ENCODE measurements around the gene IGFBP2.
"Not testable (repeated sequence)": the region's sequence is repeated elsewhere in the genome, so short reads cannot be mapped to it uniquely, and the experiment has no call there.

Gene IGFBP2, protein sequence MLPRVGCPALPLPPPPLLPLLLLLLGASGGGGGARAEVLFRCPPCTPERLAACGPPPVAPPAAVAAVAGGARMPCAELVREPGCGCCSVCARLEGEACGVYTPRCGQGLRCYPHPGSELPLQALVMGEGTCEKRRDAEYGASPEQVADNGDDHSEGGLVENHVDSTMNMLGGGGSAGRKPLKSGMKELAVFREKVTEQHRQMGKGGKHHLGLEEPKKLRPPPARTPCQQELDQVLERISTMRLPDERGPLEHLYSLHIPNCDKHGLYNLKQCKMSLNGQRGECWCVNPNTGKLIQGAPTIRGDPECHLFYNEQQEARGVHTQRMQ

DNA sequence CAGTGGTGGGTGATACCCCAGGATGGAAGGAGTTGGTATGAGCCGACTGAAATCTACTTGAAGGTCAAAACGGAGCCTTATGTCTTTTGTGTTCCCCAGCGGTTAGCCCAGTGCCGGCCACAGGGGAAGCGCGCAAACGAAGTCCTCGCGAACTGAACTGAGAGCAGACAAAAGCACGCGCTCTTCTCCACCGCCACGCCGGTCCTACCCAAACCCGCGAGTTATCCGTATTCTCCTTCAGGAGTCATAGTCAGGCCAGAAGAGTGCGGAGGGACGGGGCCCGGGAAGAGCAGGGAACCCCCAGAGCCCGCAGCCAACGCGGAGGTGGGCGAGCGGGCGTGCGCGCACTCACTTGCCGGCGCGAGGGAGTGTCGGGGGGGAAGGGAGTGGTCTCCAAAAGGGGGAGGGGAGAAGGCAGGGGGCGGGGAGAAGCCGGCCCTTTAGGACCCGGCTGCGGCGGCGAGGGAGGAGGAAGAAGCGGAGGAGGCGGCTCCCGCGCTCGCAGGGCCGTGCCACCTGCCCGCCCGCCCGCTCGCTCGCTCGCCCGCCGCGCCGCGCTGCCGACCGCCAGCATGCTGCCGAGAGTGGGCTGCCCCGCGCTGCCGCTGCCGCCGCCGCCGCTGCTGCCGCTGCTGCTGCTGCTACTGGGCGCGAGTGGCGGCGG lies at the start of gene IGFBP2:
IGFBP2 (plus strand) TSS at position 469 of the 664 bp plus-strand sequence; CDS start at position 573, 104 bp downstream.
- DNase-seq = peak; percentile 59

DNA sequence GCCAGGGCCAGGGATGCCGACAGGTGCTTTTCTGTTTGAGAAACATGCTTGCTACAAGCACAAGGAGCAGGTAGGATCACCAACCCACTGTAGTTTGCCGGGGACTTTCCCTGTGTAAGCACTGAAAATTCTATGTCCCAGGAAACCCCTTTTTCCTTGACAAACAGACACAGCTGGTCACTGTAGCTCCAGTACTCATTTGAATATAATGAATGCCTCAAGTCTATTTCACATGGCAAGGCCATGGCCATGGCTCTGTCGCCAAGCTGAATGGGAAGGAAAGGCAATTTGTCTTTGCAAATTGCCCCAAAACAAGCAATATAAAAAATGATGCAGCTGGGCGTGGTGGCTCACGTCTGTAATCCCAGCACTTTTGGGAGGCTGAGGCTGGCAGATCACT lies 49.6 kb upstream of the IGFBP2 start:
- DNase-seq = no peak

DNA sequence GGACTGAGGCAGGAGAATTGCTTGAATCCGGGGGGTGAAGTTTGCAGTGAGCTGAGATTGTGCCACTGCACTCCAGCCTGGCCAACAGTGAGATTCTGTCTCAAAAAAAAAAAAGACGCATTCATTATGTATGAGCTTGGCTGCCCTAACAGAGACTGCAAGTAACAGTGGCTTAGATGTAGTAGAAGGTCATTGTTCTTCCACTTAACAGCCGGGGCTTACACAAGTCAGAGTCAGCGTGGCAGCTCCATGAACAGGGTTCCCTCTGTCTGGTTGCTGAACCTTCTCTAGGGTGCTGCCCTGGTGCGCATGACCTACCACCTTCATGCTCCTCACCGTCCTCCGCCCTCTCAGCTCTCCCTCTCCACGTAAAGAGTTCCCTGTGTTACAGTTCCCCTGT lies 49.1 kb upstream of the IGFBP2 start:
- DNase-seq = no peak

DNA sequence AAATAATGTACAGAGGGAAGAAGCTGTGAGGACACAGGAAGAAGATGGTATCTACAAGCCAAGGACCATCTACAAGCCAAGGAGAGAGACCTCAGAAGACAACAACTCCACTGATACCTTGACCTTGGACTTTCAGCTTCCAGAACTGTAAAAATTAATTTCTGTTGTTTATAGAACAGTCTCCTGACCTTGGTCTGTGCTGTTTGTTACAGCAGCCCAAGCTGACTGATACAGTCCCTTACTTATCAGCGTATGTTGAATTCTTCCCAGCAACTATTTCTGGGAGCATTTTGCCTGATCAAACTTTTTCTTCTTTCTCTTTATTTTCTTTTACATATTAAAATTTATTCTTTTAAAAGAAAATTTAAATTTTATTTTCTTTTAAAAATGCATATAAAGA lies 47.8 kb upstream of the IGFBP2 start:
- DNase-seq = no peak

DNA sequence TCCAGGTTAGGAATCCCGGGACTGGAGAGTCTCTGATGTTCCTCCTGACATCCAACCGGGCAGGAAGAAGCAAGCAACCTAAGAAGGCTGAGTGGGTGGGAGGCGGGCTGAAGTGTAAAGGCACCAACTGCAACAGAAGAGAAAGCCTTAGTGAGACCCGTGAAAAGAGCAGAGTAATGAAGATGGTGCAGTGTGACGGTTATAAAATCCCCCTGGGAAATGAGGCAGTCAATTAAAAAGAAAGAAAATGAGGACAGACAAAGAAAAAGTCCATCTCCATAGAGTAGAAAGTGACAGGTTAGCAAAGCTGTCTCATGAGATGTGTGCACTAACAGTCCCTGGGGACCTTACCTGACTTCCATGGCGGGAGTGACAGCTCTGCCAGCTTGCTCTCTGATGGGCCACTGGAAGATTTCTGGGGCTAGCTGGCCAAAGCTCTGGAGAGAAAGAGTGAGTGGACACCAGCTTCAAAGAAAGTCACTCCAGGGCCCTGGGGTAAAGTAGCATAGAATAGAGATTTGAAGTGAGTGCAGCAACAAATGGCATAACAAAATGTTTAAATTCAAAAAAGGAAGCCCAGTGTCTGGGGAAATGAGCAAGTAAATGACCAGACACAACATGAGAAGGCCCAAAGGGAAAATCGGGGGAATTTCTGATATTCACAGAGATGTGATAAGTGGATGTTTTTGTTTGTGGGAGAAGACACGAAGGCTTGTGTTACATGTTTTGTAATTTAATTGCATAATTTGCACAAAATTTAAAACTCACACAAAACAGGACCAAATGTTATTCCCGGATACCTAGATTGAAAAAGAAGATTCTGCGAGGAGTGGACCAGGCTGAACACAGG lies 44.1 kb upstream of the IGFBP2 start:
- DNase-seq = no peak

DNA sequence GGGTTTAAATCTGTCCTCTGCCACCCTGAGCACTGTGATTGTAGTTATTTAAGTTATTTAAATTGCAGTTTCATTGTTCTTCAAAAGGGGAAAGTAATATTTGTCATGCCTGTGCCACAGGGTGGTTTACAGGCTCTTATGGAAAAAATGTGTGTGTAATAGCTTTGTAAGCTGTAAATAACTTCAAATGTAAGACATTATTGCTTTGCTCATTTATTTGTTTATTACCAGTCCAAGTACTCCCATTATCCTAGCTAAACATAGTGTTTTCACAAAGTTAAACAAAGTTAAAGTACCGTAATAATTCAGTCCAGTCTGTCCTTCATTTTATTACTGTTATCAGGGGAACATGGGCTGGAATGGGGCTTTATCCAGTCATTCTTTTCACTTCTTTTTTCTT lies 43.4 kb upstream of the IGFBP2 start:
- DNase-seq = no peak

DNA sequence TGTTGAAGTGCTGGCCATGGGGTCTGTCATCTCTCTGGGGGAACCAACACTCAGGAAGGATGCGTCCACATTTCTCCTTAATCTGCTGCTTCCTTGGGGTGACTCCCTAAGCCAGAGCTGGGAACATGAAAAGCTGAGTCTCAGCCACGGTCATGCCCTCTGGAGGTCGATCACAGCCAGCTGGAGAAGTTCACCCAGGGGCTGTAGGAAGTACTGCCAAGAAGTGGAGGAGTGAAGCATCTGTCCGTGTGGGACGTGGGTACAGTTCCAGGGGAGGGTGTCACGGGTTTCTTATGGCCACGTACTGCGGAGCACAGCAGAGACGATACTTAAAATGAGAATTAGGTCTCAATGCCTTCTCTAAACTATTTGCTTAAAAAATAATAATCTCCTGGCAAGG lies 42.4 kb upstream of the IGFBP2 start:
- DNase-seq = peak; percentile 13

DNA sequence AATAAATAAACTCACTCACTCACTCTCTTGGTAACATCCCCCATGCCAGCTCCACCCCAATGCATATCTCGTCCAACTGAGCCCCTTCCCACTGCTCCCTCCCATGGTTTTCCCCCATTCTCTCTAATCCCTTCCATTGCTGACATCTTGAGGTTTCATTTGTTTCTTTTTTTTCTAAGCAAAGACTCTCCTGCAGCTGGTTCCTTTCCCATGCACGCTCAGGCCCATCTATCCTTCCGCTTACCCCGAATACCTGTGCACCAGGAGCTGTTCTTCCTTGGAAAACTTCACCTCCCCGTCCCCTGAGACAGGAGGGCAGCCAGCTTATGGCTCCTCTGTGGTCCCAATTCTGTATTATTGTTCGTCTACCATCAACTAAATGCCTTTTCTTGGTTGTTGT lies 41.7 kb upstream of the IGFBP2 start:
- no peak for DNase-seq

DNA sequence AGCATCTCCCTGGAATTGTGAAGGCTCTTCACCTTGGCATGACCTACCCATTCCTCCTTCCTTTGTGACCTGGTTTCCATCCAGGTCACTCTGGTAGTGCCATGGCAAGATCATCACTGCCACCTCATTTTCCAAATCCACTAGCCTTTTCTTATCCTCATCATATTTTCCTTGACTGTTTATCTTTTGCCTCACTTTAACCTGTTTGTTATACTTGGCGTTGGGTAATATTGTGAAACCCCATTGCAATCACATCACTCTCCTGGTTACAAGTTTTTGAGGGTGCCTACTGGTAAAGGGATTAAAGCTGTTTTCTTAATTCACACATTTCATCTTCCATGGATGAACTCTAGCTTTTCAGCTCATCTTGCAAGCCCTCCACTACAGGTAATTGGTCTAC lies 39.1 kb upstream of the IGFBP2 start:
- DNase-seq = no peak

DNA sequence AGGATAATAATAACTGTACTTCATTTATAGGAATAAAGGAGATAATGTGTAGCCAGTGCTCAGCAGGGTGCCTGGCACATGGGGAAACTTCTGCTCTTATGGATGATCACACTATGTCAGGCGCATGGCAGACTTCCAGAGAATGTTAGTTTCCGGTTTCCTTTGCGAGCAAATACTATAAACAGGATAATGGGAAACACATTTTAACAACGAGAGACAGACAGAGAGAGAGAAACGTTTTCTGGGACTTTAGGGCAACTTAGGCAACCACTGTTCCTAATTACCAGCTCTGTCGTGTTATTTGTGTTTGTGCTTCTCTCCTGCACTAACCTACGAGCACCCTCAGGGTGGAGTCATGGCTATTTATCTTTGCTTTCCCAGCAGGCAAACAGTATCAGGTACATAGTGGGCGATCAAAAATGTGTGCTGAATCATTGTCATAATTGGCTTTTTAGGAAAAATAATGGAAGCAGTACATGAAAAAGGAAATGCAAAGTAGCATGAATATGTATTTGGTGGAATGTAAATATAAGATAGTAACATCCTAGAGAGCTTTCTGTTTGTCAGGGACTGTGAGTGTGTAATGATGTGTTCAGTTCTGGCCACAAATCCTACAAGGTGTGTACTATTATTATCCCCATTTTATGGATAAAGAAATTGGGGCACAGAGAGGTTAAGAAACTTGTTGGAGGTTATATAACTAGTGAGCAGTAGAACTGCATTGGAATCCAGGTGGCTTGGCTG lies 36.8 kb upstream of the IGFBP2 start:
- no peak for DNase-seq

DNA sequence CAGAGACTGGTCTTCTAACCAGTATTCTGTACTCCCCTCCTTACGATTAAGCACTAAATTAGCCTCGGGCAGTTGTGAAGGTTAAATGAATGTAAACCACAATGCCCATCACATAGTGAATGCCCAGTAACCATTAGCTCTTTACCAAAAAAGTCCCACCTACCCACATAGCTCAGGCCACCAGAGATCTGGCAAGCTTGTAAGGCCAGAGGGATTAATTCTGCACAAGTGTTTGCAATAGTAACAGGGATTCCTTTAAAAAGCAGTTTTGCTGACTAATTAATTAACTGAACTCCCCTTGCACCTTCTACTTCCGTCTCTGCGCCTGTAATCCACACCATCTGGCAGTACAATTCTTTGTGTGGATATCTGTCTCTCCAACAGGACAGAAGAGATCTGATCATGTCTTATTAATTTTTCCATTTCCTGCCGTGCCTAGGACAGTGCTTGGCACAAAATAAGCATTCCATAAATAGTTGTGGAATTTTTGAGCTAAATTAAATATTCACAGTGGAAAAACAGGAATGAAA lies 36.2 kb upstream of the IGFBP2 start:
- DNase-seq = no peak

DNA sequence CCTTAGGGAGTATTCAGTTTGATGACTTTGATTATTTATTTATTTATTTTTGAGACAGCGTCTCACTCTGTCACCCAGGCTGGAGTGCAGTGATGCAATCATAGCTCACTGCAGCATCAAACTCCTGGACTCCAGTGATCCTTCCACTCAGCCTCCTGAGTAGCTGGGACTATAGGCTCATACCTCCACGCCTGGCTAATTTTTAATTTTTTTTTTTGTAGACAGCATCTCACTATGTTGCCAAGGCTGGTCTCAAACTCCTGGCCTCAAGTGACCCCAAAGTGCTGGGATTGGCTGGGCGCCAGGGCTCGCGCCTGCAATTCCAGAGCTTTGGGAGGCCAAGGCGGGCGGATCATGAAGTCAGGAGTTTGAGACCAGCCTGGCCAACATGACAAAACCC lies 35.4 kb upstream of the IGFBP2 start:
- DNase-seq = not testable (repeated sequence)

DNA sequence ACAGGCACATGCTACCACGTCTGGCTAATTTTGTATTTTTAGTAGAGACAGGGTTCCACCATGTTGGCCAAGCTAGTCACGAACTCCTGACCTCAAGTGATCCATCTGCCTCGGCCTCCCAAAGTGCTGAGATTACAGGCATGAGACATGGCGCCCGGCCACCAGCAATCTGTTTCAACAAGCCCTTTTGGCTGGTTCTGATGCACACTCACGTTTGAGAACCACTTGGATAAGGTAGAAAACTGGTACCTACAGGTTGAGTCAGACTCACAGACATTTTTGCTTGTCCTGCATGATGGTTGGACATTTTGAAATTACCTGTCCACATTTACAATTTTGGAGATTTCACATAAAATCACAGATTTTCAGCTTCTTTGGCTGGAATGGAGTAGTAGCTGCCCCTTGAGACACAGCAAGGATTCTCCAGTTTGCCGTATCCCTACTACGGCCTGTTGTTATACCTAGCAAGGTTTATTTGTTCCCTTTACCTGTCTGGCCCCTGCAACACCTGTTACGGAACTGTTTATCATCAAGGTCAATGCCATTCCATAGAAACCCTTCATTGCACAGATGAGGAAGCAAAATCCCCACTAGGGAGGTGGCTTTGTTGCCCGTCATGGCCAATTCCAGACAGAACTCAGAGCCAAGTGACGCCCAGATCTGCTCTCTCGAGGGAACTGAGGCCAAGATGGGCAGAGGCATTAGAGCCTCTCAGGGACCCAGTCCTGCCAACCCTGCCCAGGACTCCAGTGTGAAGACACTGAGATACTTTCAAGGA lies 31.4 kb upstream of the IGFBP2 start:
- DNase-seq = no peak

DNA sequence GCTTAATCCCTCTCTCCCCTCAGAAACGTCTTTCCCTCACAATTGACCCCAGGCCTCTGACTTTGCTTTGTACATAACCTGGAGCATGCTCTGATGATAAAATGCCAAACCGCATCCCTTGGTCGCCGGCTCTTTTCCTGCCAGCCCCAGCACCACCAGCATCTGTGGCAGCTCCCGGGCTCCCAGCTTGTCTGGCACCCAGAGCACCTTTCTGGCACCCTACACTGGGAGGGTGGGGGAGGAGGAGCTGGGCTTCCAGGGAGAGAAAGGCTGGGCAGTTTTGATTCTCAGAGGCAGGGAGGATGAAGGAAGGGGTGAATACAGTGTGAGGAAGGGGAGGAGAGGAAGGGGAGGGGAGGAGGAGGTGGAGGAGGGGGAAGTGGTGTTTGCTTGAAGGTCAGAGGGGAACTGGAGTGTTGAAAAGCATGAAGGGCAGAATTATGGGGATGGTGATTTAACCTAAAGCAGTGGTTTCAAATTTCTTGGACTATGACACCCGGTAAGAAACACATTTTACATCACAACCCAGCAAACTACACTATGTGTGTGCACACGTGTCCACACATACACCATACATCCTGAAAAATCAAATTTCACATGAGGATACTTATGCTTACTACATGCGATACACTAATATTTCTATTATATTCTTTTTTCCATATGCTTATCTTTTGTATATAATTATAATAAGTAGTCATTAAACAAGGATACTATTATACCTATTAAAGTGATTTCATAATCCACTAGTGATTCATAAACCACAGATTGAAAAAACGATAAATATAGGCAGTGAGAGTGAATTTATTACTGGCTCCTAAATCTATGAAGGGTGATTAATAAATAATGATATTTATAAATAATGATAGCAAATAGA lies 30.0 kb upstream of the IGFBP2 start:
- no peak for DNase-seq

DNA sequence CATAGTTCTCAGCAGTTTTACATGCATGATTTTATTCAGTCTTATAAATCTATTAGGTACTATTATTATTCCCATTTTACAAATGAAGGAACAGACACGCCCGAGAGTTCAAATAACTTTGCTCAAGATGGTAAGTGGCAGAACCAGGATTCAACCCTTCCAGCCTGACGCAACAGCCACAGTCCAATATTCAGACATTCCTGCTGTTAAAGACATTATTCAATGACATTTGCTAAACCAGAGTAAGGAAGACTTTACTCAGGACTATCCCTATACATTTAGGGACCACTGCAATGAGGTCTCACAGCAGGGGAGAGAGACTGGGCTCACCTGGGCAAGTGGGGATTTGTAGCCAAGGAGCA lies 29.4 kb upstream of the IGFBP2 start:
- no peak for DNase-seq

DNA sequence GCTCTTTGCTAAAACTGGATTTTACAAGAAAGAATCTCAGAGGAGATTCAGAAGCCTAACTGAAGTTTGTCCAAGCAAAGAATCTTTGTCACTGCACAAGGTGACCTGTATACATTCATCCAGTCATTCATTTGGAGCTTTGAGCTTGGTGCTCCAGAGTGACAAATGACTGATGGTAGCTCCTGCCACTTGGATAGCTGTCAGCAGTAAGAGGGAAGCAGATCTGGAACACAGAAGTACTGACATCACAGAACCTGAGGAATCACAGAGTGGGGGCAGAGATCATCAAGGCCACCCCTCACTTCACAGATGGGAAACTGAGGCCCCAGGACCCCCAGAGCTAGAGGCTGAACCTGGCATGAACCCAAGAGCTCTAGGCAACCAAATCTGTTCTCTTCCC lies 28.8 kb upstream of the IGFBP2 start:
- DNase-seq = no peak

DNA sequence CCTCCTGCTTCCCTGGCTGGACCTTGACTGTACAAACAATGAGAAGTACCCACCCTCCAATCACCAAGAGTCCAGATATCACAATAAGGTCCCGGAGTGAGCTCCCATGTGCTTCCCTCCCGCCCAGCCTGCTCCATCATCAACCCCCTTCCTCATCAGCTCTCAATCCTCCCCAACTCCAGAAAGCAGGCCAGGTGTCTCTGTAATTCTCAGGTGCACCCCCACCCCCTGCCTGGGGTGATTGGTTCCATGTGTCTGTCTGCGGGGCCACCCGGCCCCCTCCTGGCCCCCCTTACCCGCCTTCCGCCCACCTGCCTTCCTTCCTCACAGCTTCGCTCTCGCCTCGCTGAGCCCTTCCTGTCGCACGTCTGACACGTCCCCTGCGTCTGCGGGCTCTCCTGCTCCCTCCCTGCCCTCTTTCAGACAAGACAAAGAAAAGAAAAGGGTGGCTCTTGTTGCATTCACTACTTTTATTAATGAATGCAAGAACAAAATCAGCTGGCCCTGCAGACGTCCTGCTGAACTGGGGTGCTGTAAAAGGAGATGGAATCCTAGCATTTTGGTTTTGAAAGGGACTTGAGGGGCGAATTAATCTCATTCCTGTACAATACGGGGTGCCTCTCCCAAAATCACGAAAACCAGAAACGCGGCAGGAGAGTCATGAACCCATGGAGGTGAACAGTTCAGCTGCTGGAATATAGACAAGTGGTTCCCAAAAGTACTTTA lies 26.5 kb upstream of the IGFBP2 start:
- DNase-seq = no peak

DNA sequence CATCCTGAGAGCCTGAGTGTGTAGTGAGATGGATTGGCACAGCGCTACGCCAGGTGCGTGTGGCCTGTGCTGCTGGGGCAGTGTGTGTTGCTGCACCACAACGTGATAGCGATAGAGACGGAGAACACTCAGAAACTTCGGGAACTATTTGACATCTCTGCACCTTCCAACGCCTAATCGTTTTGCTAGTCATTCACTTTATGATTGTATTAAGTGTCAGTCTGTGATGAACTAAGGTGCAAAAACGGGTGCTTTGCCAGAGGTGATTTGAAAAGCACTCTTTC lies 26.0 kb upstream of the IGFBP2 start:
- DNase-seq = no peak

DNA sequence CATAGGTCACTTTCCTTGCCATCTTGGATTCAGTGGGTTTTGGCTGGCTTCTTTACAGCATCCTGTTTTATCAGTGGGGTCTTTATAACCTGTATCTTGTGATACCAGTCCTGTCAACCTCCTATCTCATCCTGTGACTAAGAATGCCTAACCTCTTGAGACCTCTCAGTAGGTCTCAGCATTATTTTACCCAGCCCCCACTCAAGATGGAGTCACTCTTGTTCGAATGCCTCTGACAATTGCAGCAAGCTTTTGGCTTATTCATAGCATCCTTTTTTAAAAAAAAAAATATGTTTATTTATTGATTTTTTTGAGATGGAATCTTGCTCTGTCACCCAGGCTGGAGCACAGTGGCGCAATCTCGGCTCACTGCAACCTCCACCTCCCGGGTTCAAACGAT lies 24.7 kb upstream of the IGFBP2 start:
- no peak for DNase-seq

DNA sequence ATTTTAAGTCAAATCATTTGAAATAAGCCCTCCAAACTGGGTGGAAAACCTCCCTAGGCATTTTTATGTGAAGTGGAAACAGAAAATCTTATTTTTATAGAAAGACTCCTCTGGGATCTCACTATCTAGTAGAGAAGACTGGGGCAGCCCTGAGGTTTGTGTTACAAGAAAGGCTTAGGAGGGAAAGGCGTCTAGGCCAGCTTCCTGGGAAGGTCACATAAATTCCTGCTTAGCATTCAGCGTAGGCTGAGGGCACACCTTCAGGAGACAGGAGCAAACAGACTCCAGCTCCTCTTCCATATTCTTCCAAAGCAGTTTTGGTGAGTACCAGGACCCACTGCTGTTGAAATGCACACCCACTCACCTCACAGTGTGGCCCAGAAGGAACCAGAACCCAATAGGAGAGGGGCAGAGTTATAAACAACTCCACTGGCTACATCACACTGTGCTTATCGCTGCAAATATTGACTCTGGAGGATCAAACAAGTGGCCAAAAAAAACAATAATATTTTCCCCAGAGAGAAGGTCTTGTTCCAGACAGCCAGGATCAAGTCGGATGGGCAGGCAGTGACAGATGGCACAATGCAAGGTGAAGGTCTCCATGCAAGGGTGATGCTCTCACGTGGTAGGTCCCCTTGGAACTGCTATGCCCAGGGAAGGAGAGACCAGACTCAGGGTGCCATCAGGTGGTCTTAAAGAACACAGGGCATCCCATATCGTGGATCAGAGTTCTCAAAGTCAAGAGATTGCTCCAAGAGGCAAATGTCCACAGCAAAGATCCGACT lies 17.7 kb upstream of the IGFBP2 start:
- DNase-seq = no peak

Measured in MV-4-11 (cell line).